Sigmoid colon (tissue), 7 donors: ENCODE measurements around the gene MTMR1. TPM values are rescaled to one million over a fixed set of nuclear protein-coding genes. Genes with fewer than 3 reads are reported as not detected.
A peak's percentile ranks its signal among the peaks of the same experiment; 100 is the strongest.

Experiments used
- DNase-seq: peaks from one replicate; pipeline ENCODE4 v3.0.0-alpha.2; 2019
- H3K27ac ChIP-seq, 4 donors: fragments of 200-600 bp; sonication (generic); one replicate each; pipeline ENCODE4 v1.5.1; 2016 to 2019; ENCODE audit warnings: mild to moderate bottlenecking in 1 of 4
- H3K27me3 ChIP-seq, 3 donors: fragments of 200-600 bp; sonication (generic); one replicate each; pipeline ENCODE4 v1.5.1; 2019; ENCODE audit warnings: mild to moderate bottlenecking in 1 of 3
- H3K36me3 ChIP-seq, 4 donors: fragments of 200-600 bp; sonication (generic); one replicate each; pipeline ENCODE4 v1.5.1; 2016 to 2019
- H3K4me1 ChIP-seq, 4 donors: fragments of 200-600 bp; sonication (generic); one replicate each; pipeline ENCODE4 v1.5.1; 2017 to 2019
- H3K4me3 ChIP-seq, 4 donors: fragments of 200-600 bp; sonication (generic); one replicate each; pipeline ENCODE4 v1.5.1; 2017 to 2019; ENCODE audit warnings: mild to moderate bottlenecking in 2 of 4, moderate library complexity in 1 of 4
- H3K9me3 ChIP-seq, 4 donors: fragments of 200-600 bp in 3 of 4; sonication (generic) in 3 of 4; one replicate each; pipeline versions ENCODE4 v1.5.1 to v1.6.1; 2013 to 2019
- CTCF ChIP-seq, 4 experiments: fragments of 450-650 bp in 3 of 4; fragments of 200-600 bp in 1 of 4; IDR thresholded peaks; one replicate each; pipeline ENCODE4 v1.5.1; 2016 to 2019; ENCODE audit warnings: antibody characterized with exemption in 4 of 4, mild to moderate bottlenecking in 3 of 4, moderate library complexity in 2 of 4
- EP300 ChIP-seq, 4 donors: sonication (generic); formaldehyde crosslinking; IDR thresholded peaks; one replicate each; pipeline ENCODE4 v1.6.1; 2017; ENCODE audit warnings: antibody characterized with exemption in 4 of 4
- POLR2A ChIP-seq, 2 donors: fragments of 450-650 bp; IDR thresholded peaks; one replicate each; pipeline ENCODE4 v1.6.1; 2016; ENCODE audit warnings: antibody characterized with exemption in 2 of 2, mild to moderate bottlenecking in 2 of 2, moderate library complexity in 2 of 2
- POLR2AphosphoS5 ChIP-seq, 4 donors: sonication (generic); formaldehyde crosslinking; IDR thresholded peaks; one replicate each; pipeline ENCODE4 v1.6.1; 2017; ENCODE audit warnings: antibody characterized with exemption in 4 of 4
- WGBS, 2 donors: extraction: QIAGEN DNeasy Blood & Tissue Kit; methylation state at CpG; one replicate each; pipeline ENCODE4 v1.1.7; 2013; 5-methylcytosine and 5-hydroxymethylcytosine counted together
- intact Hi-C: fragments of 100-400 bp; cut with DNase I; formaldehyde crosslinking; loops from one replicate; pipeline ENCODE4 v1.15.1; 2023
- polyA plus RNA-seq, 3 donors: library from polyadenylated mRNA; stranded (reverse); fragments of 200-250 nt; gene quantifications; one replicate each; pipeline ENCODE4 v1.2.3, GENCODE V29; 2013
- total RNA-seq, 4 donors: library from RNA; depleted of rRNA; stranded (reverse); fragments of >200 nt; gene quantifications; one replicate each; pipeline ENCODE4 v1.1.0, GENCODE V29; 2016
- donor health status: healthy with polysubstance abuse.
- donor health status: Bipolar disorder and iron deficiency.
- donor health status: healthy.

The MTMR1 gene
- total and polyA plus RNA-seq, 7 donors, result 6.0 to 27.0 (median 12.0) TPM

DNA sequence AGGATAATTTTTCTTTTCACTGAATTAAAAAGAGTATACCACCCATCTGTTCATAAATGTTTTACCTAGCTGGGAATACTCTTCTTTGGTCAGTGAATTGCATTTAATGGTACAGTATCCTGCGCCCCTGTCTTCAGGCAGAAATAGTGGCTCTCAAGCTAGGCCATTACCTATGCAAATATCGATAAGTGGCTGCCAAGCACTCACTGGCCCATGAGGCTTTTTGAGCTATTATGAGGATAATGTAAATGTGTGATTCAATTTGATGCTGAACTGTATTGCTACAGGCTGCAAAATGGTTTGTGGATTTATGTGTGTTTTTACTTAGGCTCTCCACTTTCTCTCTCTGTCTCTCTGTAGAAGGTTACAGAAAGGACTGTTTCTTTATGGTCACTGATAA lies 30.1 kb upstream of the MTMR1 start:
- intact Hi-C loops, result no loop called here
- no peaks in the 10 kb centered on the region for H3K27me3 ChIP-seq
- H3K9me3 ChIP-seq, result no peaks in the 10 kb centered on the region
- H3K27ac ChIP-seq, result no peak overlapping the region
- whole genome bisulfite sequencing, 2 donors, result 93 to 94% methylated on average over 2 of the region's 2 CpGs
- H3K36me3 ChIP-seq, result no peaks in the 10 kb centered on the region
- DNase-seq, result no peak
- H3K4me3 ChIP-seq, result no peak overlapping the region
- no peak for TF ChIP-seq POLR2A (IDR thresholded peaks at IDR 0.05)
- TF ChIP-seq POLR2AphosphoS5 (IDR thresholded peaks at IDR 0.05), result no peak
- TF ChIP-seq CTCF (IDR thresholded peaks at IDR 0.05), result no peak
- no peak for TF ChIP-seq EP300 (IDR thresholded peaks at IDR 0.05)
- peaks cover 0 to 9% (median 0%) of the 10 kb centered on the region in 4 donors for H3K4me1 ChIP-seq

GRCh38 chrX:150664290-150664689 lies 28.9 kb upstream of the MTMR1 start:
- Histone ChIP-seq H3K9me3 (no peaks in the 10 kb centered on the region), H3K4me1 (peaks cover 0 to 9% (median 0%) of the 10 kb centered on the region in 4 donors), H3K36me3 (no peaks in the 10 kb centered on the region), H3K4me3 (no peak overlapping the region), H3K27ac (peak overlapping the region in 2 of 4 donors; percentile 26 to 45), H3K27me3 (no peaks in the 10 kb centered on the region)
- TF ChIP-seq EP300 (IDR thresholded peaks at IDR 0.05), result no peak
- peak in 1 of 4 donors; percentile 10 for TF ChIP-seq POLR2AphosphoS5 (IDR thresholded peaks at IDR 0.05)
- intact Hi-C loops, result no loop called here
- 35 to 70% methylated on average over 2 of the region's 2 CpGs for whole genome bisulfite sequencing, 2 donors
- DNase-seq, result peak; percentile 71

GRCh38 chrX:150676221-150676620 lies 17.0 kb upstream of the MTMR1 start:
- H3K4me3 ChIP-seq, result no peak overlapping the region
- H3K9me3 ChIP-seq, result no peaks in the 10 kb centered on the region
- no peak for TF ChIP-seq POLR2AphosphoS5 (IDR thresholded peaks at IDR 0.05)
- TF ChIP-seq POLR2A (IDR thresholded peaks at IDR 0.05), result no peak
- TF ChIP-seq EP300 (IDR thresholded peaks at IDR 0.05), result no peak
- TF ChIP-seq CTCF (IDR thresholded peaks at IDR 0.05), result no peak
- intact Hi-C loops, result no loop called here
- 11 to 71% methylated on average over 2 of the region's 2 CpGs for WGBS, 2 donors
- no peaks in the 10 kb centered on the region for H3K4me1 ChIP-seq
- no peak for DNase-seq
- H3K27ac ChIP-seq, result no peak overlapping the region
- no peaks in the 10 kb centered on the region for H3K27me3 ChIP-seq
- H3K36me3 ChIP-seq, result no peaks in the 10 kb centered on the region

DNA sequence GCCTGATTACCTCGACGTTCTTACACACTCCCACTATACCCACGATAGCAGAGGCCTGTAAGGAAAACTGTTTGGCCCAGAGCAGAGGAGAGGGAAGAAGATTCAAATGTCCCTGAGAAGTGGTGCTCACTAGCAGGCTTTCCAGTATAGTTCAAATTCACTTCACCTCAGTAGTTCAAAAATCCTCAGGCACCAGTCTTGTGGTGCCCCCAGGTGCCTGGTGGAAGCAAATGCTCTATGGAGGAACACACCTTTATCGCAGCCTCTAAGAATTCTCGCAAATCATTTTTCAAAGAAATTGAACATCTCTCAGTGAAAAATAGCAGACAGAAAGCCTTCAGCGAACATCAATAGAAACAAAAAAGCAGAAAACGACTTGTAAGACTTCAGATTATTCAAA lies 12.2 kb upstream of the MTMR1 start:
- no peaks in the 10 kb centered on the region for H3K9me3 ChIP-seq
- H3K36me3 ChIP-seq, result no peaks in the 10 kb centered on the region
- WGBS, 2 donors, result 27 to 63% methylated on average over 7 of the region's 7 CpGs
- no peak for TF ChIP-seq CTCF (IDR thresholded peaks at IDR 0.05)
- no peak for TF ChIP-seq EP300 (IDR thresholded peaks at IDR 0.05)
- no peak for TF ChIP-seq POLR2A (IDR thresholded peaks at IDR 0.05)
- no peak for TF ChIP-seq POLR2AphosphoS5 (IDR thresholded peaks at IDR 0.05)
- intact Hi-C loops, result no loop called here
- H3K27ac ChIP-seq, result no peak overlapping the region
- no peak overlapping the region for H3K4me3 ChIP-seq
- no peaks in the 10 kb centered on the region for H3K27me3 ChIP-seq
- no peaks in the 10 kb centered on the region for H3K4me1 ChIP-seq
- no peak for DNase-seq

- Histone ChIP-seq H3K27ac (no peak overlapping the region), H3K36me3 (no peaks in the 10 kb centered on the region), H3K9me3 (no peaks in the 10 kb centered on the region), H3K27me3 (no peaks in the 10 kb centered on the region), H3K4me1 (no peaks in the 10 kb centered on the region), H3K4me3 (no peak overlapping the region)
- TF ChIP-seq EP300 (IDR thresholded peaks at IDR 0.05) (no peak), POLR2A (IDR thresholded peaks at IDR 0.05) (no peak), POLR2AphosphoS5 (IDR thresholded peaks at IDR 0.05) (no peak), CTCF (IDR thresholded peaks at IDR 0.05) (no peak)
- 66 to 93% methylated on average over 3 of the region's 3 CpGs for WGBS, 2 donors
- intact Hi-C loops, result no loop called here
- DNase-seq, result no peak
Measured at GRCh38 chrX:150683112-150683511, 10.1 kb upstream of the MTMR1 start.
